ENCODE results near the gene PCDHGA10.
"Not testable (repeated sequence)": the region's sequence is repeated elsewhere in the genome, so short reads cannot be mapped to it uniquely, and the experiment has no call there.

The PCDHGA10 gene

DNA sequence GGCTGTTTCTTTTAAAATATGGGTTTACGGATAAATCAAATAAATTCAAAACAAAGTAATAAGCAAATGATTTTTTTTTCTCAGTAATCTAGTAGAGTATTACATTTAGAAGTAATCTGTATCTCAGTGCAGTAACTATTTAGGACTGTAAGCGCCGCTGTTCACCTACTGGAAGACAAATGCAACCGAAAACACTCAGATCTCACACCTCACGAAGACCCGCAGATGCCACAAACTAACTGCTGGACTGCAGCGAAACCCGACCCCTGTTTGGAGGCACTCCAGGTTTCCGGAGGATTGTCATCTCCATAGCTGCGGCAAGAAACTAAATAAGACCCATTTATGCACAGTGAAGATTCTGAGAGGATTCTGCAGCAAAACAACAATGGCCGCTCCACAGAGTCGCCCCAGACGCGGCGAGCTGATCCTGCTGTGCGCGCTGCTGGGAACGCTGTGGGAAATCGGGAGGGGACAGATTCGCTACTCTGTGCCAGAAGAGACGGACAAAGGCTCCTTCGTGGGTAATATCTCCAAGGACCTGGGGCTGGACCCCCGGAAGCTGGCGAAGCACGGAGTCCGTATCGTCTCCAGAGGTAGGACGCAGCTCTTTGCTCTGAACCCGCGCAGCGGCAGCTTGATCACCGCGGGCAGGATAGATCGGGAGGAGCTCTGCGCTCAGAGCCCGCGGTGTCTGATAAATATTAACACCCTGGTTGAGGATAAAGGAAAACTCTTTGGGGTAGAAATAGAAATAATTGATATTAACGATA is 20.2 kb upstream of the PCDHGA10 start, which contains the start of gene PCDHGA8:
TSS of gene PCDHGA8 (plus strand) at position 205 of the 770 bp plus-strand sequence. CDS start at position 386, 181 bp downstream.
- no peak for DNase-seq (ENCODE audit: low read depth)

DNA sequence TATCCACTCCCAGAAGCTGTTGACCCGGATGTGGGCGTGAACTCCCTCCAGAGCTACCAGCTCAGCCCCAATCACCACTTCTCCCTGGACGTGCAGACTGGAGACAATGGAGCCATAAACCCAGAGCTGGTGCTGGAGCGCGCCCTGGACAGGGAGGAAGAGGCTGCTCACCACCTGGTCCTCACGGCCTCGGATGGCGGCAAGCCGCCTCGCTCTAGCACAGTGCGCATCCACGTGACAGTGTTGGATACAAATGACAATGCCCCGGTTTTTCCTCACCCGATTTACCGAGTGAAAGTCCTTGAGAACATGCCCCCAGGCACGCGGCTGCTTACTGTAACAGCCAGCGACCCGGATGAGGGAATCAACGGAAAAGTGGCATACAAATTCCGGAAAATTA is 19.5 kb upstream of the PCDHGA10 start:
- no peak for DNase-seq (ENCODE audit: low read depth)

DNA sequence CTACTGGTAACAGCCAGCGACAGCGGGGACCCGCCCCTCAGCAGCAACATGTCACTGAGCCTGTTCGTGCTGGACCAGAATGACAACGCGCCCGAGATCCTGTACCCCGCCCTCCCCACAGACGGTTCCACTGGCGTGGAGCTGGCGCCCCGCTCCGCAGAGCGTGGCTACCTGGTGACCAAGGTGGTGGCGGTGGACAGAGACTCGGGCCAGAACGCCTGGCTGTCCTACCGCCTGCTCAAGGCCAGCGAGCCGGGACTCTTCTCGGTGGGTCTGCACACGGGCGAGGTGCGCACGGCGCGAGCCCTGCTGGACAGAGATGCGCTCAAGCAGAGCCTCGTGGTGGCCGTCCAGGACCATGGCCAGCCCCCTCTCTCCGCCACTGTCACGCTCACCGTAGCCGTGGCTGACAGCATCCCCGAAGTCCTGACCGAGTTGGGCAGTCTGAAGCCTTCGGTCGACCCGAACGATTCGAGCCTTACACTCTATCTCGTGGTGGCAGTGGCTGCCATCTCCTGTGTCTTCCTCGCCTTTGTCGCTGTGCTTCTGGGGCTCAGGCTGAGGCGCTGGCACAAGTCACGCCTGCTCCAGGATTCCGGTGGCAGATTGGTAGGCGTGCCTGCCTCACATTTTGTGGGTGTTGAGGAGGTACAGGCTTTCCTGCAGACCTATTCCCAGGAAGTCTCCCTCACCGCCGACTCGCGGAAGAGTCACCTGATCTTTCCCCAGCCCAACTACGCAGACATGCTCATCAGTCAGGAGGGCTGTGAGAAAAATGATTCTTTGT is 18.2 kb upstream of the PCDHGA10 start:
- not testable (repeated sequence) for DNase-seq (ENCODE audit: low read depth)

DNA sequence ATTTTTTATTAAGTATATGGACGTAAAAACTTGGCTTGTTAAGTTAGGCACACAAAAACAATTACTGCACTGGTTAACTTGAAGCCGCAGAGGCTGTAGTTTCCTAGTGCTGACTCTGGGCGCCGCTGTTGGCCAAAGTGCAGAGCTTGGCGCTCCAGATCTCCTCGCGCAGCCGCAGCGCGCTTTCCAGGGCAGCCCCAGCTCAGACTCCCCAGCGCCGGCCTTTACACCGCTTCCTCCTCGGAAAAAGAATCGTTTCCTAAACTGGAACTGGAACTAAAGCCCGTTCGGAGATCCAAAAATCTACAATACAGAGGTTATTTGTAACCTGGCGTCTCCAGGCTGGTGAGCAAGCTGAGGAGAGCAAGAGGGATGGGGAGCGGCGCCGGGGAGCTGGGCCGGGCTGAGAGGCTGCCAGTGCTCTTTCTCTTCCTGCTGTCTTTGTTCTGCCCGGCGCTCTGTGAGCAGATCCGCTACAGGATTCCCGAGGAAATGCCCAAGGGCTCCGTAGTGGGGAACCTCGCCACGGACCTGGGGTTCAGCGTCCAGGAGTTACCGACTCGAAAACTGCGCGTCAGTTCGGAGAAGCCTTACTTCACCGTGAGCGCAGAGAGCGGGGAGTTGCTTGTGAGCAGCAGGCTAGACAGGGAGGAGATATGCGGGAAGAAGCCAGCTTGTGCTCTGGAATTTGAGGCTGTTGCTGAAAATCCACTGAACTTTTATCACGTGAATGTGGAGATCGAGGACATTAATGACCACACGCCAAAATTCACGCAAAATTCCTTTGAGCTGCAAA is 14.8 kb upstream of the PCDHGA10 start, which contains the start of gene PCDHGB5:
TSS of gene PCDHGB5 (plus strand) at position 192 of the 796 bp plus-strand sequence. CDS start at position 373, 181 bp downstream.
- peak; percentile 27 for DNase-seq (ENCODE audit: low read depth)

DNA sequence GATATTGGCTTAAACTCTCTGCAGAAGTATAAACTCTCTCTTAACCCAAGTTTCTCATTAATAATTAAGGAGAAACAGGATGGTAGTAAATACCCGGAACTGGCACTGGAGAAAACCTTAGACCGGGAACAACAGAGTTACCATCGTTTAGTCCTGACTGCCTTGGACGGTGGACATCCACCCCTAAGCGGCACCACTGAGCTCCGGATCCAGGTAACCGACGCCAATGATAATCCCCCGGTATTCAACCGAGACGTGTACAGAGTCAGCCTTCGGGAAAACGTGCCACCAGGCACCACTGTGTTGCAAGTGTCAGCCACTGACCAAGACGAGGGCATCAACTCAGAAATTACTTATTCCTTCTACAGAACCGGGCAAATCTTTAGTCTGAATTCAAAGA is 14.2 kb upstream of the PCDHGA10 start:
- DNase-seq (ENCODE audit: low read depth): no peak

DNA sequence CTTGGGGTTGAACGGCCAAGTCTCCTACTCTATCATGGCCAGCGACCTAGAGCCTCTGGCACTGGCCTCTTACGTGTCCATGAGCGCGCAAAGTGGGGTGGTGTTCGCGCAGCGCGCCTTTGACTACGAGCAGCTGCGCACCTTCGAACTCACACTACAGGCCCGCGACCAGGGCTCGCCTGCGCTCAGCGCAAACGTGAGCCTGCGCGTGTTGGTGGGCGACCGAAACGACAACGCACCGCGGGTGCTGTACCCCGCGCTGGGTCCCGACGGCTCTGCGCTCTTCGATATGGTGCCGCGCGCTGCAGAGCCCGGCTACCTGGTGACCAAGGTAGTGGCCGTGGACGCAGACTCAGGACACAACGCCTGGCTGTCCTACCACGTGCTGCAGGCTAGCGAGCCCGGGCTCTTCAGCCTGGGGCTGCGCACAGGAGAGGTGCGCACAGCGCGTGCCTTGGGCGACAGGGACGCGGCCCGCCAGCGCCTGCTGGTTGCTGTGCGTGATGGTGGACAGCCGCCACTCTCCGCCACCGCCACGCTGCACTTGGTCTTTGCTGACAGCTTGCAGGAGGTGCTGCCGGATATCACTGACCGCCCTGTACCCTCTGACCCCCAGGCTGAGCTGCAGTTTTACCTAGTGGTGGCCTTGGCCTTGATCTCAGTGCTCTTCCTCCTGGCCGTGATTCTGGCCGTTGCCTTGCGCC is 13.1 kb upstream of the PCDHGA10 start:
- no peak for DNase-seq (ENCODE audit: low read depth)

DNA sequence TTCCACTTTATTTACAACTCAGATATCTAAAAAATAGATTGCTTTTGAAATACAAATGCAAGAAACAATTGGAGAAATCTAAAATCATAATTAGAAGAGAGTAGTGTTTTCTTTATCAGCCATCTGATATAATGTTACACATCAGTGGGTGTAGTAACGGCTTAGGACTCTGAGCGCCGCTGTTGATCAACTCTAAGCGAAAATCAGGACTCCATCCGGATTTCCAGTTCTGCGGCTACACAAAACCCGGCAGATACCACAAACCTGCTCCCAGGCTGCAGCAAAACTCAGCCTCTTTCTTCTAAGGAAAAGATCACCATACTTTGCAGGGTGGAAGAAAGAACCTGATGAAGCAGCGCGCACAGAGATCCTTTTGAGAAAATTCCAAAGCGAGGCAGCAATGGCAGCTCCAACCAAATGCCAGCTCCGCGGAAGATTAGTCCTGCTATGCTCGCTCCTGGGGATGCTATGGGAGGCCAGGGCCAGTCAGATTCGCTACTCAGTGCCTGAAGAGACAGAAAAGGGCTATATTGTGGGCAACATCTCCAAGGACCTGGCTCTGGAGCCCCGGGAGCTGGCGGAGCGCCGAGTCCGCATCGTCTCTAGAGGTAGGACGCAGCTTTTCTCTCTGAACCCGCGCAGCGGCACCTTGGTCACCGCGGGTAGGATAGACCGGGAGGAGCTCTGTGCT is 10.1 kb upstream of the PCDHGA10 start, which contains the start of gene PCDHGA9:
TSS of gene PCDHGA9 (plus strand) at position 226 of the 691 bp plus-strand sequence. CDS start at position 401, 175 bp downstream.
- DNase-seq (ENCODE audit: low read depth): no peak

DNA sequence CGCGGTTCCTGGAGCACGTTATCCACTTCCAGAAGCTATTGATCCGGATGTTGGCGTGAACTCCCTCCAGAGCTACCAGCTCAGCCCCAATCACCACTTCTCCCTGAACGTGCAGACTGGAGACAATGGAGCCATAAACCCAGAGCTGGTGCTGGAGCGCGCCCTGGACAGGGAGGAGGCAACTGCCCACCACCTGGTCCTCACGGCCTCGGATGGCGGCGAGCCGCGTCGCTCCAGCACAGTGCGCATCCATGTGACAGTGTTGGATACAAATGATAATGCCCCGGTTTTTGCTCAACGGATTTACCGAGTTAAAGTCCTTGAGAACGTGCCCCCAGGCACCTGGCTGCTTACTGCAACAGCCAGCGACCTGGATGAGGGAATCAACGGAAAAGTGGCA is 9.4 kb upstream of the PCDHGA10 start:
- DNase-seq (ENCODE audit: low read depth): no peak

DNA sequence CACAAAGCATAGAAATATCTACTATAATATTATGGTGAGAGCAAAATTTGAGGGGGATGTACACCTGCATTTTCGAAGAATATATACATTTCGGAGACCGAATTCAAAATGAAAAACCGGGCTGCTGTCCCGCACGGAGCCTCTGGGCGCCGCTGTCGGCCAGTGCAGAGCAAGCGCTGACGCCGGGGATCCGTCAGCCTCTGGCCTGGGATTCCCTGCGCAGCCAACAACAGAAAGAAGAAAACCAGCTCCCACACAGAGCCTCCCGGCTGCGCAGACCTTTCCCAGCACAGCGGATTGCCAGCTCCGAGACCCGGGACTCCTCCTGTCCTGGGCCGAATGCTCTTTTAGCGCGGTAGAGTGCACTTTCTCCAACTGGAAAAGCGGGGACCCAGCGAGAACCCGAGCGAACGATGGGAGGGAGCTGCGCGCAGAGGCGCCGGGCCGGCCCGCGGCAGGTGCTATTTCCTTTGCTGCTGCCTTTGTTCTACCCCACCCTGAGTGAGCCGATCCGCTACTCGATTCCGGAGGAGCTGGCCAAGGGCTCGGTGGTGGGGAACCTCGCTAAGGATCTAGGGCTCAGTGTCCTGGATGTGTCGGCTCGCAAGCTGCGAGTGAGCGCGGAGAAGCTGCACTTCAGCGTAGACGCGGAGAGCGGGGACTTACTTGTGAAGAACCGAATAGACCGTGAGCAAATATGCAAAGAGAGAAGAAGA is 4.8 kb upstream of the PCDHGA10 start, which contains the start of gene PCDHGB6:
TSS of gene PCDHGB6 (plus strand) at position 232 of the 716 bp plus-strand sequence. CDS start at position 414, 182 bp downstream.
- DNase-seq (ENCODE audit: low read depth): peak; percentile 24

DNA sequence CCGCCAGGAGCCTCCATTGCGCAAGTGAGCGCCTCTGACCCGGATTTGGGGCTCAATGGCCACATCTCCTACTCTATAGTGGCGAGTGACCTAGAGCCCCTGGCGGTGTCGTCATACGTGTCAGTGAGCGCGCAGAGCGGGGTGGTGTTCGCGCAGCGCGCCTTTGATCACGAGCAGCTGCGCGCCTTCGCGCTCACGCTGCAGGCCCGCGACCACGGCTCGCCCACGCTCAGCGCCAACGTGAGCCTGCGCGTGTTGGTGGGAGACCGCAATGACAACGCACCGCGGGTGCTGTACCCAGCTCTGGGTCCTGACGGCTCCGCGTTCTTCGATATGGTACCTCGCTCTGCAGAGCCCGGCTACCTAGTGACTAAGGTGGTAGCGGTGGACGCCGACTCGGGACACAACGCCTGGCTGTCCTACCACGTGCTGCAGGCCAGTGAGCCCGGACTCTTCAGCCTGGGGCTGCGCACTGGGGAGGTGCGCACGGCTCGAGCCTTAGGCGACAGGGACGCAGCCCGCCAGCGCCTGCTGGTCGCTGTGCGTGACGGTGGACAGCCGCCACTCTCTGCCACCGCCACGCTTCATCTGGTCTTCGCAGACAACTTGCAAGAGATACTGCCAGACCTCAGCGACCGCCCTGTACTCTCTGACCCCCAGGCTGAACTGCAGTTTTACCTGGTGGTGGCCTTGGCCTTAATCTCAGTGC is 3.0 kb upstream of the PCDHGA10 start:
- no peak for DNase-seq (ENCODE audit: low read depth)

DNA sequence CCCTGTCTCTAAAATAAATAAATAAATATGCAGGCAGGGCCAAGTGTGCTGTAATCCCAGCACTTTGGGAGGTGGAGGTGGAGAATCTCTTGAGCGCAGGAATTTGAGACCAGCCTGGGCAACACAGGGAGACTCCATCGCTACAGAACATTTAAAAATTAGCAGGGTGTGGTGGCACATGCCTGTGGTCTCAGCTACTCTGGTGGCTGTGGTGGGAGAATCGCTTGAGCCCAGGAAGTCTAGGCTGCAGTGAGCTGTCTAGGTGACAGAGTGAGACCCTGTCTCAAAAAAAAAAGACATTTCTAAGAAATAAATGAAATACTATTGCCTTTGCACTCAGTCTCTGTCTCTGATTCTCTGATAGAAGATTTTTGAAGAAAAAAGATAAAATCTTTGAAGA is 1.2 kb upstream of the PCDHGA10 start:
- no peak for DNase-seq (ENCODE audit: low read depth)

DNA sequence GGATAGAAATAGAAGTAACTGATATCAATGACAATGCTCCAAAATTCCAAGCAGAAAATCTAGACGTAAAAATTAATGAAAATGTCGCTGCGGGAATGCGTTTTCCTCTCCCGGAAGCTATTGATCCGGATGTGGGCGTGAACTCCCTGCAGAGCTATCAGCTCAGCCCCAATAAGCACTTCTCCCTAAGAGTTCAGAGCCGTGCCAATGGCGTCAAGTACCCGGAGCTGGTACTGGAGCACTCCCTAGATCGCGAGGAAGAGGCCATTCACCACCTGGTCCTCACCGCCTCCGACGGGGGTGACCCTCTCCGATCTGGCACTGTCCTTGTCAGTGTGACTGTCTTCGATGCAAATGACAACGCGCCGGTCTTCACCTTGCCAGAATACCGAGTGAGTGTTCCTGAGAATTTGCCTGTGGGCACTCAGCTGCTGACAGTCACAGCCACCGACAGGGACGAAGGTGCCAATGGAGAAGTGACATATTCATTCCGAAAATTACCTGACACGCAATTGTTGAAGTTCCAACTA is 818 bp downstream of the PCDHGA10 start:
- no peak for DNase-seq (ENCODE audit: low read depth)

DNA sequence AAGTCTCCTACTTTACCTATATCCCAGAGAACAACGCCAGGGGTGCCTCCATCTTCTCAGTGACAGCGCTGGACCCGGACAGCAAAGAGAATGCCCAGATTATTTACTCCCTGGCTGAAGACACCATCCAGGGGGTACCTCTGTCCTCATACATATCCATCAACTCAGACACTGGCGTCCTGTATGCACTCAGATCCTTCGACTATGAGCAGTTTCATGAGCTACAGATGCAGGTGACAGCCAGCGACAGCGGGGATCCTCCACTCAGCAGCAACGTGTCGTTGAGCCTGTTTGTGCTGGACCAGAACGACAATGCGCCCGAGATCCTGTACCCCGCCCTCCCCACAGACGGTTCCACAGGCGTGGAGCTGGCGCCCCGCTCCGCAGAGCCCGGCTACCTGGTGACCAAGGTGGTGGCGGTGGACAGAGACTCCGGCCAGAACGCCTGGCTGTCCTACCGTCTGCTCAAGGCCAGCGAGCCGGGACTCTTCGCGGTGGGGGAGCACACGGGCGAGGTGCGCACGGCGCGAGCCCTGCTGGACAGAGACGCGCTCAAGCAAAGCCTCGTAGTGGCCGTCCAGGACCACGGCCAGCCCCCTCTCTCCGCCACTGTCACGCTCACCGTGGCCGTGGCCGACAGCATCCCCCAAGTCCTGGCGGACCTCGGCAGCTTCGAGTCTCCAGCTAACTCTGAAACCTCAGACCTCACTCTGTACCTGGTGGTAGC is 1.9 kb downstream of the PCDHGA10 start:
- not testable (repeated sequence) for DNase-seq (ENCODE audit: low read depth)

DNA sequence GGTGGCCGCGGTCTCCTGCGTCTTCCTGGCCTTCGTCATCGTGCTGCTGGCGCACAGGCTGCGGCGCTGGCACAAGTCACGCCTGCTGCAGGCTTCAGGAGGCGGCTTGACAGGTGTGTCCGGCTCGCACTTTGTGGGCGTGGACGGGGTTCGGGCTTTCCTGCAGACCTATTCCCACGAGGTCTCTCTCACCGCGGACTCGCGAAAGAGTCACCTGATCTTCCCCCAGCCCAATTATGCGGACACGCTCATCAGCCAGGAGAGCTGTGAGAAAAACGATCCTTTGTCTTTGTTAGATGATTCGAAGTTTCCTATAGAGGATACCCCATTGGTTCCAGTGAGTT is 2.5 kb downstream of the PCDHGA10 start:
- DNase-seq (ENCODE audit: low read depth): not testable (repeated sequence)

DNA sequence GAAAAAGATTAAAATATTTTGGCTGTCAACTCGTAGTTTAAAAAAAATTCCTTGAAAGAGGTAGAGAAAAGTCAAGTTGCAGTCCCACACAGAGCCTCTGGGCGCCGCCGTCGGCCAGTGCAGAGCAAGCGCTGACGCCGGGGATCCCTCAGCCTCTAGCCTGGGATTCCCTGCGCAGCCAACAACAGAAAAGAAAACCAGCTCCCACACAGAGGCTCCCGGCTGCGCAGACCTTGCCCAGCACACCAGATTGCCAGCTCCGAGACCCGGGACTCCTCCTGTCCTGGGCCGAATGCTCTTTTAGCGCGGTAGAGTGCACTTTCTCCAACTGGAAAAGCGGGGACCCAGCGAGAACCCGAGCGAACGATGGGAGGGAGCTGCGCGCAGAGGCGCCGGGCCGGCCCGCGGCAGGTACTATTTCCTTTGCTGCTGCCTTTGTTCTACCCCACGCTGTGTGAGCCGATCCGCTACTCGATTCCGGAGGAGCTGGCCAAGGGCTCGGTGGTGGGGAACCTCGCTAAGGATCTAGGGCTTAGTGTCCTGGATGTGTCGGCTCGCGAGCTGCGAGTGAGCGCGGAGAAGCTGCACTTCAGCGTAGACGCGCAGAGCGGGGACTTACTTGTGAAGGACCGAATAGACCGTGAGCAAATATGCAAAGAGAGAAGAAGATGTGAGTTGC is 4.8 kb downstream of the PCDHGA10 start, which contains the start of gene PCDHGB7:
TSS of gene PCDHGB7 (plus strand) at position 184 of the 679 bp plus-strand sequence. CDS start at position 367, 183 bp downstream.
- peak; percentile 33 for DNase-seq (ENCODE audit: low read depth)

DNA sequence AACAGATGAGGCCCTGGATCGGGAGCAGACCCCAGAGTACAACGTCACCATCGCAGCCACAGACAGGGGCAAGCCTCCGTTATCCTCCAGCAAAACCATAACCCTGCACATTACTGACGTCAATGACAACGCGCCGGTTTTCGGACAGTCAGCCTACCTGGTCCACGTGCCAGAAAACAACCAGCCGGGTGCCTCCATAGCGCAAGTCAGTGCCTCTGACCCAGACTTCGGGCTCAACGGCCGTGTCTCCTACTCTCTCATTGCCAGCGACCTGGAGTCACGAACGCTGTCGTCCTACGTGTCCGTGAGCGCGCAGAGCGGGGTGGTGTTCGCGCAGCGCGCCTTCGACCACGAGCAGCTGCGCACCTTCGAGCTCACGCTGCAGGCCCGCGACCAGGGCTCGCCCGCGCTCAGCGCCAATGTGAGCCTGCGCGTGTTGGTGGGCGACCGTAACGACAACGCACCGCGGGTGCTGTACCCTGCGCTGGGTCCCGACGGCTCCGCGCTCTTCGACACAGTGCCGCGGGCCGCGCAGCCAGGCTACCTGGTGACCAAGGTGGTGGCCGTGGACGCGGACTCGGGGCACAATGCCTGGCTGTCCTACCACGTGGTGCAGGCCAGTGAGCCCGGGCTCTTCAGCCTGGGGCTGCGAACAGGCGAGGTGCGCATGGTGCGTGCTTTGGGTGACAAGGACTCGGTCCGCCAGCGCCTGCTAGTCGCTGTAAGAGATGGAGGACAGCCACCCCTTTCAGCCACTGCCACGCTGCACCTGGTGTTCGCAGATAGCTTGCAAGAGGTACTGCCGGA is 6.5 kb downstream of the PCDHGA10 start:
- DNase-seq (ENCODE audit: low read depth): no peak

Data from activated T-cell treated with anti-CD3 and anti-CD28 coated beads for 24 hours (primary cell).